Stimulated activated CD4-positive, alpha-beta T cell treated with anti-CD3 and anti-CD28 coated beads, Interleukin-4, amount 100 ng/mL, for 1 hour (primary cell): Measurements from ENCODE around the gene ZBED1.
"Not testable (repeated sequence)": the region's sequence is repeated elsewhere in the genome, so short reads cannot be mapped to it uniquely, and the experiment has no call there.

ENCODE experiments used
- DNase-seq: peaks from one replicate; pipeline ENCODE4 v3.0.0-alpha.2; 2020

Gene ZBED1

DNA sequence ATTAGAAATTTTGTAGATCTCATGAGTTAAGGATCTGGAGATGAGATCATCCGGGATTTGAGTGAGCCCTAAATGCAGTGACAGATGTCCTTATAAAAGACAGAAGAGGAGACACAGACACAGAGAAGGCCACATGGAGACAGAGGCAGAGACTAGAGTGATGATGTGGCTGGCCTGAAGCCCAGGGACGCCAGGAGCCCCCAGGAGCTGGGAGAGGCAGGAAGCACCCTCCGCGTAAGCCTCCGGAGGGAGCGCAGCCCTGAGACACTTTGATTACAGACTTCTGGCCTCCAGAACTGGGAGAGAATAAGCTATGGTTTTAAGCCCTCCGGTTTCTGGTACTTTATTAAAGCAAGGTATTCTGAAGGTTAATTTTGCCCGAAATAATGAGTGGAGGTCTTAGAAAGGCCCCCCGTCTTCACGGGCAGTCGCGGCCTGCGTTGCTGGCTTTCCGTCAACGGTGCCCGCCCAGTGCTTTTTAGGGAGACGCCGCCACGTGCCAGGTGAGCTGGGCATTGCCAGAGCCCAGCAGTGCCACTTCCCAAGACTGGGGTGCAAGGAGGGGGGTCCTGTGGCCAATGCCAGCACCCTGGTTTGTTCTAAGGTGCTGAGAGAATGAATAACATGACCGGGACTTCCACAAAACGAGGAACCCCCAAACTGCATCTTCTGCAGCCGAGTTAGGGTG lies 8.1 kb downstream of the ZBED1 start:
- no peak for DNase-seq

DNA sequence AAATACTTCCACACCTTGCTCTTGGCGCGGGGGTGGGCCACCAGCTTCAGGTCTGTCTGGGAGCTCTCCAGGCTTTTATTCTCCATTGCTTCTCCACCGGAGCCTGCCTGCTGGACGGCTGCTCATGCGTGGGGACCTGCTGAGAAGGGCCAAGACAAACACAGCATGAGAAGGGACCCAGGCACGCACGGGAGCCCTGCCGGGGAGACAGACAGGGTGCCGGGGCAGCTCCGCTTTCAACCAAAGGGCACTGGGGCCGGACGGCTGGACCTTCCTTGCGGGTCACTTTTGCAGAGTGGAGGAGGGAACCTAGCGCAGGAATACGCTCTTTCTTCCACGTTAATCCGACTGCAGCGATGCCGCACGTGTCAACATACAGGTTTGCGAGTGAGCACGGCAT lies 10.1 kb downstream of the ZBED1 start:
- DNase-seq: no peak

DNA sequence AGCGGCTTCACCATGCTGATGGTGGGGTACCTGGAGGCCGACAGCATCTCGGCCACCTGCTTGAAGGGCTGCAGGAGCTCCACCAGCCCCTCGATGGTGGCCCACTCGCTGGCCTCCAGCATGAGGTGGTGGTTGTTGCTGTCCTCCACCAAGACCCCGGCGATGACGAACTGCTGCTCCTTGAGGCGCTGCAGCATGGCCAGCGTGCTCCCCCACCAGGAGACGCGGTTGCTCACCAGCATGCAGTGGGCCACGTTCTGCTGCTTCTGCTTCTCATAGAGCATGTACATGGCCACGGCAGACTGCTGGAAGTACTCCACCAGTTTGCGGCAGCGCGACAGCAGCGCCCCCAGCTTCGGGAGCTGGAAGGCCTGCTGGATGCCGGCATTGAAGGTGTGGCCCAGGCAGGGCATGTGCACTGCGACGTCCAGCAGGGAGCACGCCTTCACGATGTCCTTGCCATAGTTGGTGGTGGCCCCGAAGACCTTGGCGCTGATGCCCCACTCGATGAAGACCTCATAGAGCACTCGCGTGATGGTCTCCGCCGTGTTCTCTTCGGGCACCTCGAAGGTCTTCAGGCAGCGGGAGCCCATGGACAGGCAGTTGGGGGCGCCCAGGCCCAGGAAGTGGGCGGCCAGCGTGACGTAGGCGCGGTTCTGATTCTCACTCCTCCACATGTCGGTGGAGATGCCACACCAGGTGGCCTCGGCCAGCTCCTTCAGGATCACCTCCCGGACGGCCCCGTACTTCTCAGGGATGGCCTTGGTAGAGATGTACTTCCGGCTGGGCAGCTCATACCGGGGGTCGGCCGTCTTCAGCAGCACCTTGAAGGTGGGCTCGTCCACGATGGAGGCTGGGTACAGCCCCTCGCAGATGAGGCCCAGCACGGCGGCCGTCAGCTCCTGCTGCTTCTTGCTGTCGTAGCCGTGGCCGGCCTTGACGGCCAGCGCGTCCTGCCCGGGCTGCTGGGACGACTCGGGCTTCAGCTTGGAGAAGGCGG lies 11.0 kb downstream of the ZBED1 start:
- no peak for DNase-seq

DNA sequence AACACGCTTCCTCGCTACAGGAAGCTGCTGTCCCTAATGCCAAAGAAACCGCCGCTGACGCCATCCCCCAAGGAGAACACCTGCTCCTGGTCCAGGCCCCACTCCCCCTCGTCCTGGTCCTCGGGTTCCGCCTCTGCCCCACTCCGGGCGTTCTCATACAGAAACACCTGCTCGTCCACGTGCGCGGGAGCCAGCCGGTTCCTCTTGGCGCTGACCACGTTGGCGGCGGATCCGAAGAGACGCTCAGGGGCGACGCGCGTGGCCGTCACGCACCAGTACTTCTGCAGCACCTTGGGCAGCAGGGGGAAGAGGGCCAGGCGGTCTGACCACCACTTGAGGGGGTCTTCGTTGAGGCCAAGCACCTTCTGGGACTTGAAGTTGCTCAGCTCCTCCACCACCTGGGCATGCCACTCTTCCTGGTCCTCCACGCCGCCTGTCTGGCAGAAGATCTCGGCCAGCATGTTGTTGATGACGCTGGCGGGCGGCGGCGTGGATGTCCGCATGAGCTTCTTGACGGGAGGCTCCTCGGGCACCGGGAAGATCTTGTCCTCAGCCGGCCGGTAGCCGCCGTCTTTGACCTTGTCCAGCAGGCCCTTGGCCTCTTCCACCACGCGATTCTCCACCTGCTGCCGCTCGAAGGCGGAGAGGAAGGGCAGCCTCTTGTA lies 12.0 kb downstream of the ZBED1 start:
- no peak for DNase-seq

DNA sequence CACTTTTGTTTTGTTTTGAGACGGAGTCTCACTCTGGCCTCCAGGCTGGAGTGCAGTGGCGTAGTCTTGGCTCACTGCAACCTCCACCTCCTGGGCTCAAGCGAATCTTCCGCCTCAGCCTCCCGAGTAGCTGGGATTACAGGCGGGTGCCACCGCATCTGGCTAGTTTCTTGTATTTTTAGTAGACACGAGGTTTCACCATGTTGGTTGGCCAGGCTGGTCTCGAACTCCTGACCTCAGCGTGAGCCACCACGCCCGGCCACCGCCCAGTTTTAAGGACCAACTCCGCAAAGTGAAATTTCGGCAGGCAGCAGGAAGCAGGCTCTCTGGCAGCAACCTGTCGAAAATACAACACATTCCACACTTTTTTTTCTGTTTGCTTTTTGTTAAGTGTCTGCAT lies 13.4 kb downstream of the ZBED1 start:
- DNase-seq: no peak

DNA sequence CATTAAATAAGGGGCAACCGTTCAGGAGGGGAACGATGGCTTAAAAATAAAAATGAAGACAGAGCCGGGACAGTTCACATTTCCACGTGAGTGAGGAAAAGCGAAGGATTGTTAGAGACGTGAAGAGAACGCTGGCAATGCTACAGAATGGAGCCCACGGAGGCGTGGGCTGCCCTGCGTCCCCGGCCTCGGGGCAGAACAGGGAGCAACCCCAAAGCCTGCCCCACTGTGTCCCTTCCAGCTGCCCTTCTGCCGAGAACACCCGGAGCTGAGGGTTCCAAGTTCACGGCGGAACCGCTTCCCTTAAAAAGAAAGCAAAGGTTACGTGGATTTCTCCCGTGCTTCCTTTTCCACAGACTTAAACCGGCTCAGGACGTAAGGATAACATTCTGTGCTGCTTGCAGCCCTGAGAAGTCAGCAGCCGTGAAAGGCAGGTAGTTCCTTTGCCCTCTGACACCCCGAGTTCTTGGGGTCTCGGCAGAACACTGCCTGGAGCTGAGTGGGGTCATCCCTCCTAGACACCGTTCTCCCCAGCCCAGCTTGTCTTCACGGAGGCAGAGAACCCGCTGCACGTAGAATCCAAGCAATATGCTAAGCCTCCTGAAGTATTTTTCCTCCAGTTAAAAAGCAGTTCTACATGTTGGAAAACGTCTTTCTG lies 14.2 kb downstream of the ZBED1 start:
- DNase-seq: no peak

DNA sequence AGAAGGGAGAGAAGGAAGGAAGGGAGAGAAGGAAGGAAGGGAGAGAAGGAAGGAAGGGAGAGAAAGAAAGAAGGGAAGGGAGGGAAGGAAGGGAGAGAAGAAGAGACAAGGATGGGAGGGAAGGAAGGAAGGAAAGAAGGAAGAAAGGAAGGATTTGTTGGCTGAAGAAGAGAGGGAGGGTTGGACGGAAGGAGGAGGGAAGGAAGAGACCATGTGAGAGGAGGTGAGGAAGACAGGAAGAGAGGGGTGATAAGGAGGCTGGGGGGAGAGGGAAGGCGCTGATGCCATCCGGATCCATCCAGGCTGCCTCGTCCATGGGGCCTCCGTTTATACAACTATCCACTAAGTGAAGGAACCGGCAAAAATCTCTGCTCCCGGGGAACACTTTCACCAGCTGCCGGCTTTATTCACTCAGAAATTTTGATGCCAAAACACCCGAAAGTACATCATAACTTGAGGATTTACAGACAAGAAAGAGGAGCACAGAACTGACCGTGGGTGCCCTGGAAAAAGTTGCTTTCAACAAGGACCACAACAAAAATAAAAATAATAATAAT lies 14.9 kb downstream of the ZBED1 start:
- DNase-seq: no peak

DNA sequence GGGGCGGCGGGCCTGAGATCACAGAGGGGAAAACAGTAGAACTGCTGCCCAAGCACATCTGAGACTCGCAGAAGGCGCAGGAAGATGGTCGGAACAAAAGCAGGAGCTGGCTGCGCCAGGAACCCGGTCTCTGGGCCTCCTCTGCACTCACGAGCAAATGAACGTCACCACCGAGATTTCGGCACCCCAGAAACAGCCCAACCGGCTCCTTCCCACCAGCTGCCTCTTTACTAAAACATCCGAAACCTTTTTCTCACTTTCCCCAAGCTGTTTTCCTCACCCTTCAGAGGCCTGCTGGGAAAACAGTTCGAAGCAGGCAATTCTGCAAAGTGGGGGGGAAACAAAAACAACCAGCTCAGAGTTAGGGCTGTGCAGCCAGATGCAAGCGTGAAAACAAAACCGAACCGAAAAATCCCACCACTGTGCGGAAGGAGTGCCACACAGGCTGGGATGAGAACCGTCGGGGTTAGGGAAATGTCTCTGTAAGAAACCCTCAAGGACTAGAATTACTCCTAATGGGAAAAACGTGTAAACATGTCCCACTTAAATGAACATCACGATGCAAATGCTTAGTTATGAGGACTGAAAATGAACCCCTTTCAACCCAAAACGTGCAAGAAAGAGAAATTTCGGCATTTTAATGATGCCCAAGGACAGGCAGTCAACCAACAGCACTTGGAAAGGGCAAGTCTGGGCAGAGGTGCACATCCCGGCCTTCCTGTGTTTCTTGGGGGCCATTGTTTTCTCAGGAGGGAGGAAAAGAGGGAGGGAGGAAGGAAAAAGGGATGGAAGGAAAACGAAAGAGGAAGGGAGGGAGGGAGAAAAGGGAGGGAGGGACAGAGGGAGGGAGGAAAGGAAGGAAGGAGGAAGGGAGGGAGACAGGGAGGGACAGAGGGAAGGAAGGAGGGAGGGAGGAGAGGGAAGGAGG lies 15.8 kb downstream of the ZBED1 start:
- no peak for DNase-seq

DNA sequence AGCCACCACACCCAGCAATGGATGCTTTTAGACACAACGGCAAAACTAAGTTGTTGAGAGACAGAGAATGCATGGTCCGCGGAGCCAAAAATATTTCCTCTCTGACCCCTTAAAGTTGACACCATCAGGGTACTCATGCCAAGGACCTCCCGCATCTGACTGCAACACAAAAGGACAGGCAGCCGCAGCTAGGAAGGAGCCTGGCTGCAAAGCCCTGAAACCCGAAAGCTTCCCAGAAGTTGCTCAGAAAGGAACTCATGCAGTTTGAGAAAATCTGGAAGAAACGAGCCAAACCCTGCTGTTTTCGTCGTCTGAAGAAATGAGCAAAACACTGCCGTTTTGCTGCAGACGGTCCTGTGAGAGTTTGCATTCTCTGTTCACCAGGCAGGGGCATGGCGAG lies 16.5 kb downstream of the ZBED1 start:
- DNase-seq: no peak

DNA sequence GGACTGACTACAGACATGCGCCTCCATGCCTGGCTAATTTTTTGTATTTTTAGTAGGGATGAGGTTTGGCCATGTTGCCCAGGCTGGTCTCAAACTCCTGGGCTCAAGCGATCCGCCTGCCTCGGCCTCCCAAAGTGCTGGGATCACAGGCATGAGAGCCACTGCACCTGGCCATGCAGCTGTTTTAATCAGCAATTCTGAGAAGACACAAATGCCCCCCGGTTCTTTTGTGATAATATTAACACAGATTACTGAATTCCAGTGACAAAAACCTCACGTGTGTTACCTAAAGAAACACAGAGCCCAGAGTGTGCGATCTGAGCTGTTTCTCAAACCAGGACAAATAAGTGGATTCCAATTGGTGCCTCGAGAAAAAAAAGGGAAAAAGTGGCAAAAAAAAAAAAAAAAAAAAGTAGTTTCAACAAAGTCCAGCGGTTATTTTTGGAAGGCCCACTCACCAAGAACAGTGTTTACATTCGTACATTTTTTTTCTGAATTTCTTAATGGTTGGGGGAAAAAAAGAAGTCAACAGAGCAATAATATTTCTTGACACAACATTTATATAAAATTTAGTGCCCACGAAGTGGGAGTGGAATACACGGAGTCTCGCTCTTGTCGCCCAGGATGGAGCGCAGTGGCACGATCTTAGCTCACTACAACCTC lies 17.2 kb downstream of the ZBED1 start:
- no peak for DNase-seq

DNA sequence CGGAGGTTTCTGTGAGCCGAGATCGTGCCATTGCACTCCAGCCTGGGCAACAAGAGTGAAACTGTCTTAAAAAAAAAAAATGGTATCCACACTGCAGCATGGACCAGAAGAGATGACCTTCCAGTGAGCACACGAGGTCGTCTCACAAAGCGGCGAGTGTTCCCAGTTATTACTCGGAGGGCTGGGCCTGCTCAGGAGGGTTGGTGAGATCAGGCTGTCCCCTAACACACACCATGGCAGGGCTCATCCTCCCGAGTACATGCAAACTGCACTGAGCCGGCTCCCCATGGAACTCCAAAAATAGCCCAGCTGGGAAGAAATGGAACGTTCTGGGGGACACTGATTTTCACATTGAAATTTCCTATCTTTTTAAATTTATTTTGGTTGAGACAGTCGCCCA lies 19.2 kb downstream of the ZBED1 start:
- DNase-seq: not testable (repeated sequence)

DNA sequence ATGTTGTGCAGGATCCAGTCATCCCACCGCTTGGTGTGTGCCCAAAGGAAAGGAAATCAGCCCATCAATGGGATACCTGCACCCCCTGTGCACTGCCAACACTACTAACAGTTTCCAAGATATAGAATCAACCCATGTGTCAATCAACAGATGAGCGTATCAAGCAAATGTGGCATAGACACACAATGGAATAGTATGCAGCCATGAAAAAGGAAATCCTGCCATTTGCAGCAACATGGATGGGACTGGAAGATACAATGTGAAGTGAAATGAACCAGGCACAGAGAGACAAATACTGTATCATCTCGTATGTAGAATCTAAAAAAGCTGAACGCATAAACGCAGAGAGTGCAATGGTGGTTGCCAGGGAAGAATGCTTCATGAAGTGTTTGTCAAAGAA lies 20.8 kb downstream of the ZBED1 start:
- not testable (repeated sequence) for DNase-seq

DNA sequence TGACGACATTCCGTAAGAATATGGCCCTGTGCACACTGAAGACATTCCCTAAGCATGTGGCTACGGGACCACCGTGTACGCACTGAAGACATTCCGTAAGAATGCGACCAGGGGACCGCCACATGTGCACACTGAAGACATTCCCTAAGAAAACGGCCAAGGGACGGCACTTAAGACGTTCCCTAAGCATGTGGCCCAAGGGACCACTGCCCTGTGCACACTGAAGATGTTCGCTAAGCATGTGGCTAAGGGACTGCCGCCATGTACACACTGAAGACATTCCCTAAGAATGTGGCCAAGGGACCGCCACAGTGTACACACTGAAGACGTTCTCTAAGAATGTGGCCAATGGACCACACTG lies 21.4 kb downstream of the ZBED1 start:
- no peak for DNase-seq

DNA sequence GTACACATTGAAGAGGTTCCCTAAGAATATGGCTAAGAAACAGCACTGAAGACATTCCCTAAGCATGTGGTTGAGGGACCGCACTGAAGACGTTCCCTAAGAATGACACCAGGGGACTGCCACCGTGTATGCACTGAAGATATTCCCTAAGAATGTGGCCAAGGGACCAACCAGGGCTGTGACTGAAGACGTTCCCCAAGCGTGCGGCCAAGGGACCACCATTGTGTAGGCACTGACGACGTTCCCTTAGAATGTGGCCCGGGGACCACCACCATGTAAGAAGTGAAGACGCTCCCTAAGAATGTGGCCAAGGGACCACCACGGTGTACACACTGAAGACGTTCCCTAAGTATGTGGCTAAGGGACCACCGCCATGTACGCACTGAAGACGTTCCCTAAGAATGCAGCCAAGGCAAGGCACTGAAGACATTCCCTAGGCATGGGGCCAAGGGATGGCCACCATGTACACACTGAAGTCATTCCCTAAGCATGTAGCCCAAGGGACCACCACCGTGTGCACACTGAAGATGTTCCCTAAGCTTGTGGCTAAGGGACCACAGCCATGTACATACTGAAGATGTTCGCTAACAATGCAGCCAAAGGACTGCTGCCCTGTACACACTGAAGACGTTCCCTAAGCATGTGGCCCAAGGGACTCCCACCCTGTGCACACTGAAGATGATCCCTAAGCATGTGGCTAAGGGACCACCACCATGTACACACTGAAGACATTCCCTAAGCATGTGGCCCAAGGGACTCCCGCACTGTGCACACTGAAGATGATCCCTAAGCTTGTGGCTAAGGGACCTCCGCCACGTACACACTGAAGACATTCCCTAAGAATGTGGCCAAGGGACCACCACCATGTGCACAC lies 22.0 kb downstream of the ZBED1 start:
- no peak for DNase-seq

DNA sequence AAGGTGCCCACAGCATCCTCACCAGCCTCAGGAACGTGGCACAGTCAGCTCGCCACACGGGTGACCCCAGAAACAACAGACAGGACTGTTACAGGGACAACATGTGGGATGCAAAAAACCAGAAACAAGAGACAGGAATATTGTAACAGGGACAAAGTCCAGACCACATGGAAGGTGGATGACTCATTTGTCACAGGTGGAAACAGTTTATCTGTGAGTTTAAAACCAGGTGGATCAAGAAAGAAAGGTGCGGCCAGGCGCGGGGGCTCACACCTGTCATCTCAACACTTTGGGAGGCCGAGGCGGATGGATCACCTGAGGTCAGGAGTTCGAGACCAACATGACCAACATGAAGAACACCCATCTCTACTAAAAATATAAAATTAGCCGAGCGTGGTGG lies 23.5 kb downstream of the ZBED1 start:
- not testable (repeated sequence) for DNase-seq

DNA sequence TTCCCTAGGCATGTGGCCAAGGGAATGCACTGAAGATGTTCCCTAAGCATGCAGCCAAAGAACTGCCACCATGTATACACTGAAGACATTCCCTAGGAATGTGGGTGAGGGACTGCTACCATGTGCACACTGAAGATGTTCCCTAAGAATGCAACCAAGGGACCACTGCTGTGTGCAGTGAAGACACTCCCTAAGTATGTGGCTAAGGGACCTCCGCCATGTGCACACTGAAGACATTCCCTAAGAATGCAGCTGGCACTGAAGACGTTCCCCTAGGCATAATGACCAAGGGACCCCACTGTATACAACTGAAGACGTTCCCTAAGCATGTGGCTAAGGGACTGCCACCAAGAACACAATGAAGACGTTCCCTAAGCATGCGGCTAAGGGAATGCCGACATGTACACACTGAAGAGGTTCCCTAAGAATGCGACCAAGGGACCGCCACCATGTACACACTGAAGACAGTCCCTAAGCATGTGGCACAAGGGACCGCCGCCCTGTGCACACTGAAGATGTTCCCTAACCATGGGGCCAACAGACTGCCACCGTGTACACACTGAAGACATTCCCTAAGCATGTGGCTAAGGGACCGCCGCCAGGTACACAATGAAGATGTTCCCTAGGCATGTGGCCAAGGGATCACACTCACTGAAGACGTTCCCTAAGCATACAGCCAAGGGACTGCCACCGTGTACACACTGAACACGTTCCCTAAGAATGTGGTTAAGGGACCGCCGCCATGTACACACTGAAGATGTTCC lies 25.6 kb downstream of the ZBED1 start:
- DNase-seq: no peak

DNA sequence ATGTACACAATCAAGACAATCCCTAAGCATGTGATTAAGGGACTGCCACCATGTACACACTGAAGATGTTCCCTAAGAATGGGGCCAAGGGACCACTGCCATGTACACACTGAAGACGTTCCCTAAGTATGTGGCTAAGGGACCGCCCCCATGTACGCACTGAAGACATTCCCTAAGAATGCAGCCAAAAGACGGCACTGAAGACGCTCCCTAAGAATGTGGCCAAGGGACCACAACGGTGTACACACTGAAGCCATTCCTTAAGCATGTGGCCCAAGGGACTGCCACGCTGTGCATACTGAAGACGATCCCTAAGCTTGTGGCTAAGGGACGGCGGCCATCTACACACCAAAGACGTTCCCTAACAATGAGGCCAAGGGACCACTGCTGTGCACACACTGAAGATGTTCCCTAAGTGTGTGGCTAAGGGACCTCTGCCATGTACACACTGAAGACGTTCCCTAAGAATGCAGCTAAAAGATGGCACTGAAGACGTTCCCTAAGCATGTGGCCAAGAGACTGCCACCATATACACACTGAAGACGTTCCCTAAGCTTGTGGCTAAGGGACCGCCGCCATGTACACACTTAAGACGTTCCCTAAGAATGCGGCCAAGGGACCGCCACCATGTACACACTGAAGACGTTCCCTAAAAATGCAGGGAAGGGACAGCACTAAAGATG lies 26.4 kb downstream of the ZBED1 start:
- no peak for DNase-seq

DNA sequence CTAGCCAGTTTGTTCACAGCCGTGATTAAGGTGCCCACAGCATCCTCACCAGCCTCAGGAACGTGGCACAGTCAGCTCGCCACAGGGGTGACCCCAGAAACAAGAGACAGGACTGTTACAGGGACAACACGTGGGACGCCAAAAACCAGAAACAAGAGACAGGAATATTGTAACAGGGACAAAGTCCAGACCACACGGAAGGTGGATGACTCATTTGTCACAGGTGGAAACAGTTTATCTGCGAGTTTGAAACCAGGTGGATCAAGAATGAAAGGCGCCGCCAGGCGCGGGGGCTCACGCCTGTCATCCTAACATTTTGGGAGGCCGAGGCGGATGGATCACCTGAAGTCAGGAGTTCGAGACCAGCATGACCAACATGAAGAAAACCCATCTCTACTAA lies 27.7 kb downstream of the ZBED1 start:
- DNase-seq: not testable (repeated sequence)

DNA sequence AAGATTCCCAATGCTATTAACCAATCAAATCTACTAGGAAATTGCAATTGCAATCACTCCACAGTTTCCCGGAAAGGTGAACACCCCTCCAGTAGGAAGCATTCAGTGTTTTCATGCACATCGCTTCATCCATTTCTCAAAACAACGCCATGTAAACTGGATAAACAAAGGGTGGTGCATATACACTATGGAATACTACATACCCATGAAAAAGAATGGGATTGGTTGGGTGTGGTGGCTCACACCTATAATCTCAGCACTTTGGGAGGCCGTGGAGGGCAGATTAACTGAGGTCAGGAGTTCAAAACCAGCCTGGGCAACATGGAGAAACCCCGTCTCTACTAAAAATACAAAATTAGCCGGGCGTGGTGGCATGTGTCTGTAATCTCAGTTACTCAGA lies 29.1 kb downstream of the ZBED1 start:
- no peak for DNase-seq
